GM12873 (cell line): ENCODE measurements around the gene THSD7A.

Experiments
- TF ChIP-seq, protein P1 (sequence below): IDR thresholded peaks from 2 replicates; pipeline ENCODE4 v1.5.1; 2012; ENCODE audit warnings: low read depth, mild to moderate bottlenecking, moderate library complexity, low read length, control low read depth; ENCODE audit not compliant: insufficient read depth; ENCODE audit errors: missing control alignments

Gene THSD7A

DNA sequence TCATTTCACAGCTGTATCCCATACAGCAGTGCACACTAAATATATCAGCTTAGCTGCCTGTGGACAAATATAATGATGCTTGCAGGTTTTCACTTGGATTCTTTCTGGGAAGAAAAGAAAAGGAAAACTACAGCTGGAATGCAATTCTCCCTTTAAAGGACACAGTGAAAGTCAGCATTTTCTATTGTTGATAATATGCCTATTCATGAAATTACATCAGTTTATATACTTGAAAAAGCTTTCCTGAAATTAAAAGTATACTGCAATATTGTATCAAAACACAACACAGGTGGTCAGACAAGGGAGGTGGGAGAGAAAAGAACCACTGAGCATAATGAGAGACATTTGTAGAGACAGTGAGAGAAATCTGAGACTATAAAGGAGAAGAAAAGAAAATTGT, 20.3 kb downstream of the THSD7A start:
- TF ChIP-seq, protein P1, sequence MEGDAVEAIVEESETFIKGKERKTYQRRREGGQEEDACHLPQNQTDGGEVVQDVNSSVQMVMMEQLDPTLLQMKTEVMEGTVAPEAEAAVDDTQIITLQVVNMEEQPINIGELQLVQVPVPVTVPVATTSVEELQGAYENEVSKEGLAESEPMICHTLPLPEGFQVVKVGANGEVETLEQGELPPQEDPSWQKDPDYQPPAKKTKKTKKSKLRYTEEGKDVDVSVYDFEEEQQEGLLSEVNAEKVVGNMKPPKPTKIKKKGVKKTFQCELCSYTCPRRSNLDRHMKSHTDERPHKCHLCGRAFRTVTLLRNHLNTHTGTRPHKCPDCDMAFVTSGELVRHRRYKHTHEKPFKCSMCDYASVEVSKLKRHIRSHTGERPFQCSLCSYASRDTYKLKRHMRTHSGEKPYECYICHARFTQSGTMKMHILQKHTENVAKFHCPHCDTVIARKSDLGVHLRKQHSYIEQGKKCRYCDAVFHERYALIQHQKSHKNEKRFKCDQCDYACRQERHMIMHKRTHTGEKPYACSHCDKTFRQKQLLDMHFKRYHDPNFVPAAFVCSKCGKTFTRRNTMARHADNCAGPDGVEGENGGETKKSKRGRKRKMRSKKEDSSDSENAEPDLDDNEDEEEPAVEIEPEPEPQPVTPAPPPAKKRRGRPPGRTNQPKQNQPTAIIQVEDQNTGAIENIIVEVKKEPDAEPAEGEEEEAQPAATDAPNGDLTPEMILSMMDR: no peak

DNA sequence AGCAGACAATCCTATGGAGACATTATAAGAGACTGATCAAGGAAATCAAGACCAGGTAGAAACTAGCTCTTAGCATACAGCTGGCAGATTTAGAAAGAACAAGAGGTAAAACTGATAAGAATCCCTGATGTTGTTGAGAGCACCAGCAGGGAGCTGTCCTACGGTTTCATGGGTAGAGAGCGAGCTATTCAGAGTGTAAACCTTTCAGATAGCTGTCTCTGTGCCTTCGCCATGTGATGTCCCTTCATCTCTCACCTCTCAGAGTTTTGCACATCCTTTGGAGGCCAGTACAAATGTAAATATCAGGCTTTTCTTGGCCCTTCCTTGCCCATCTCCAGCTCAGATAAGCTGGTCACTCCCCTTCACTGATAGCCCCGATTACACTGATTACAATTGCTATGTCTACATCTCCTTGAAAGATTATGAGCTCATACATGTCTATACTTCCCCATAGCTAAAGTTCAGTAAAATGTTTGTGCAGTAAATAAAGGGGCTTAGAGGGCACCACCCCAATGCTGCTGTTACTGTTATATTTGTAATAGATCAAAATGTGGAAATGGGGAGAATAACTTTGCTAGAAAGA, 21.9 kb downstream of the THSD7A start:
- TF ChIP-seq, protein P1: no peak

DNA sequence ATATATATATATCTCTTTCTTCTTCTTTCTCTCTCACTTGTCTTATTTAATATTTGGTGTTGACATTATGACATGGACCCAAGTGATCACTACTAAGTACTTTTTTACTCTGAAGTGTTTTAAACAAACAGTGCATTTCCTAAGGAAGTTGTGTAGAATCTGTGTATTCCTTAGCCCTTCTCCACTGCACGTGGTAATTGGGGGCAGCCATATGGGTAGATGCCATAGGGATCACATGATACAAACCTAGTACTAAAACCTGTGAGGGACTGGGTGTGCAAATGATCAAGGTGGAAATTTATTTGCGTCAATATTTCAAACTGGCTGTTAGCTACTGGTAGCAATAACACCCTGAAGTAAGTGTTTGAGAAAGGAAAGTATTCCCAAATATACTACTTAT, 25.0 kb downstream of the THSD7A start:
- TF ChIP-seq, protein P1: no peak

DNA sequence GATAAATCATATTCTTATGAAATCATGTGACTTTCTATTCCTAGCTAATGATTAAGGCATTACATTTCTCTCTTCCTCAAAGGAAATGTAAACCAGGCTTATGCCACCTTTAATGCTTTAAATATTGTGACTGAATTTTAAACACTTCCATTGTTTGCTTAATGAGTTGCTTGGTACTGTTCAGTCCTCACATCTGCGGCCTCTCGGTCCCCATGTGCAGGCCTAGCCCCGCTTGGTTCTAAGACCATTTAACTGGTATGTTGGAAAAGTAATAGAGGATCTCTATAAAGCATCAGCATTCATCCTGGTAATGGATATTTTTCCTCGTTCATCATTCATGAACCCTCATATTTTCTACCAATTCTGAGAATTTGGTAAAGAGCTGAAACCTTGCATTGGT, 27.4 kb downstream of the THSD7A start:
- TF ChIP-seq, protein P1: no peak

DNA sequence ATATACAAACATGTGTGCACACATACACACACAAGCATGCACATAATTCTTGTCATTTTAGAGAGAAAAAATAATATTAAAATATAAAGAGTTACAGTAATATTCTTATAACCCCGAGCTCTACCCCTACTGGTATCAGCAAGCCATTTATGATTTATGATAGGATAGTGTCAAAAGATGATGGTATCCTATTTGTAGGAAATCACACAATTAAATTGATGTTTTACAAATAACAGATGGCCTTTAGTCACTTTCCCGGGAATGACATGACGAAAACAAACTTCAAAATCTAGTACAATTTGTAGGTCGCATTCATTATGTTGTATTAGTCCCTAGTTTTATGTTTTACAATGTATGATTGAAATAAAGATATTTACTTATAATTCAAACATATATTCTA, 36.8 kb downstream of the THSD7A start:
- TF ChIP-seq, protein P1: no peak

DNA sequence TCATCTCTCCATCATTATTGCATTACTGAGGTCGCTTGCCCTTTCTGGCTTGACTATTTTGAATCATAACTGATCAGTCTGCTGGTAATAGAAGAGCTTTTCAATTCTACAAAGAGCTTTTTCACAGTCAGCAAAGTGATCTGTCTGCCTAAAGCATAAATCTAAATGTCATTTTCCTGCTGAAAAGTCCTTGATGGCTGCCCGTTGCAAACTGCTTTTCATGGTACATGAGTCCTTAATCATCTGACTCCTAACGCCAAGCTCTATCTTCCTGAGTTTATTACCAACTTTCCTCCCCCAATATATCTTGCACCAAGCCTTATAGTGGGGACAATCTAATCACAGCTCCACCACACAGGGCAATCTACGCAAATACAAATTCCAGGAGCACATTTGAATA, 39.8 kb downstream of the THSD7A start:
- TF ChIP-seq, protein P1: no peak

DNA sequence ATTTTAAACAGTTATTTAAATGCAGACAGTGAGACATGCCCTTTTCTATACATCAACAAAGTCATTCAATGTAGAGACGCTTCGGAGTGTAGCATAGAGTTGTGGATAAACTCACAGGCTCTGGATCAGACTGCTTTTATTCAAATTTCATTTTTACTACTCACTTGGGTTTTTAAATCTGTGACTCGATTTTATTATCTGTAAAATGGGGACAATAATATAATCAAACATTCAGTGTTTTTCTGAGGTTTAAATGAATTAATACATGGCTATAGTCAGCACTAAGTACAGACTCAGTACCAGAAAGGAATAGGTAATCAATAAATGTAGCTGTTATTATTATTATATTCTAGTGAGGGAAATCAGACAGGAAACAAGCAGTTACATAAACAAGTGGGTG, 43.4 kb downstream of the THSD7A start:
- TF ChIP-seq, protein P1: no peak
